ENCODE data around the gene NCF2.
"Not testable (repeated sequence)": the region's sequence is repeated elsewhere in the genome, so short reads cannot be mapped to it uniquely, and the experiment has no call there.

Gene NCF2

GRCh38 chr1:183632114-183632513, 41.9 kb upstream of the NCF2 start:
- no peak overlapping the region for H3K9ac ChIP-seq (ENCODE audit: low read length)
- no peak overlapping the region for H3K27ac ChIP-seq (ENCODE audit: low read depth, low read length)
- no peaks in the 10 kb centered on the region for H3K27me3 ChIP-seq (ENCODE audit: low read length)
- H3K9me3 ChIP-seq (ENCODE audit: insufficient read depth, low read length): no peaks in the 10 kb centered on the region
- H2AFZ ChIP-seq (ENCODE audit: low read depth, low read length, severe bottlenecking): no peak overlapping the region
- H3K4me3 ChIP-seq (ENCODE audit: insufficient read depth, low read length, poor library complexity, severe bottlenecking): no peak overlapping the region
- peaks cover 30% of the 10 kb centered on the region for H3F3A ChIP-seq (ENCODE audit: insufficient read depth)
- H3K9me2 ChIP-seq (replicated peaks; ENCODE audit: insufficient read depth, low read length): no peaks in the 10 kb centered on the region
- H3K79me2 ChIP-seq (ENCODE audit: insufficient read depth, low read length): peaks cover 44% of the 10 kb centered on the region
- H3K4me2 ChIP-seq (ENCODE audit: low read depth, low read length, poor library complexity, severe bottlenecking): peak overlapping the region; percentile 80
- H4K20me1 ChIP-seq (ENCODE audit: low read depth, low read length): peaks cover 30% of the 10 kb centered on the region
- TF ChIP-seq EZH2phosphoT487 (conservative IDR thresholded peaks at IDR 0.05; ENCODE audit: low read length) (no peak), CTCF (IDR thresholded peaks at IDR 0.05; ENCODE audit: insufficient read depth, low read length, poor library complexity, severe bottlenecking) (no peak)
- H3K36me3 ChIP-seq (ENCODE audit: low read length): peaks cover 44% of the 10 kb centered on the region

GRCh38 chr1:183630748-183631147, 40.5 kb upstream of the NCF2 start:
- Histone ChIP-seq H3K36me3 (ENCODE audit: low read length) (peaks cover 49% of the 10 kb centered on the region), H3K27me3 (ENCODE audit: low read length) (no peaks in the 10 kb centered on the region), H3F3A (ENCODE audit: insufficient read depth) (peaks cover 30% of the 10 kb centered on the region), H2AFZ (ENCODE audit: low read depth, low read length, severe bottlenecking) (no peak overlapping the region), H4K20me1 (ENCODE audit: low read depth, low read length) (peaks cover 30% of the 10 kb centered on the region), H3K9ac (ENCODE audit: low read length) (no peak overlapping the region), H3K4me2 (ENCODE audit: low read depth, low read length, poor library complexity, severe bottlenecking) (no peak overlapping the region), H3K9me3 (ENCODE audit: insufficient read depth, low read length) (no peaks in the 10 kb centered on the region), H3K9me2 (replicated peaks; ENCODE audit: insufficient read depth, low read length) (no peaks in the 10 kb centered on the region), H3K79me2 (ENCODE audit: insufficient read depth, low read length) (peaks cover 44% of the 10 kb centered on the region), H3K27ac (ENCODE audit: low read depth, low read length) (no peak overlapping the region), H3K4me3 (ENCODE audit: insufficient read depth, low read length, poor library complexity, severe bottlenecking) (no peak overlapping the region)
- TF ChIP-seq CTCF (IDR thresholded peaks at IDR 0.05; ENCODE audit: insufficient read depth, low read length, poor library complexity, severe bottlenecking) (no peak), EZH2phosphoT487 (conservative IDR thresholded peaks at IDR 0.05; ENCODE audit: low read length) (no peak)

GRCh38 chr1:183628537-183628936, 38.3 kb upstream of the NCF2 start:
- Histone ChIP-seq H3F3A (ENCODE audit: insufficient read depth) (peaks cover 19% of the 10 kb centered on the region), H3K79me2 (ENCODE audit: insufficient read depth, low read length) (peaks cover 25% of the 10 kb centered on the region), H3K9me3 (ENCODE audit: insufficient read depth, low read length) (no peaks in the 10 kb centered on the region), H4K20me1 (ENCODE audit: low read depth, low read length) (peaks cover 30% of the 10 kb centered on the region), H2AFZ (ENCODE audit: low read depth, low read length, severe bottlenecking) (no peak overlapping the region), H3K36me3 (ENCODE audit: low read length) (peaks cover 49% of the 10 kb centered on the region), H3K9ac (ENCODE audit: low read length) (no peak overlapping the region), H3K4me2 (ENCODE audit: low read depth, low read length, poor library complexity, severe bottlenecking) (no peak overlapping the region), H3K27me3 (ENCODE audit: low read length) (no peaks in the 10 kb centered on the region), H3K27ac (ENCODE audit: low read depth, low read length) (no peak overlapping the region), H3K9me2 (replicated peaks; ENCODE audit: insufficient read depth, low read length) (no peaks in the 10 kb centered on the region), H3K4me3 (ENCODE audit: insufficient read depth, low read length, poor library complexity, severe bottlenecking) (no peak overlapping the region)
- TF ChIP-seq CTCF (IDR thresholded peaks at IDR 0.05; ENCODE audit: insufficient read depth, low read length, poor library complexity, severe bottlenecking) (no peak), EZH2phosphoT487 (conservative IDR thresholded peaks at IDR 0.05; ENCODE audit: low read length) (no peak)

- H3F3A ChIP-seq (ENCODE audit: insufficient read depth): peaks cover 12% of the 10 kb centered on the region; the same call in 1 of the 2 replicates
- H3K4me2 ChIP-seq (ENCODE audit: low read depth, low read length, poor library complexity, severe bottlenecking); H2AFZ ChIP-seq (ENCODE audit: low read depth, low read length, severe bottlenecking); H3K27me3 ChIP-seq (ENCODE audit: low read length); H3K9ac ChIP-seq (ENCODE audit: low read length); H3K9me2 ChIP-seq (replicated peaks; ENCODE audit: insufficient read depth, low read length); H3K9me3 ChIP-seq (ENCODE audit: insufficient read depth, low read length); H3K27ac ChIP-seq (ENCODE audit: low read depth, low read length); H3K79me2 ChIP-seq (ENCODE audit: insufficient read depth, low read length); H3K4me3 ChIP-seq (ENCODE audit: insufficient read depth, low read length, poor library complexity, severe bottlenecking): not testable (repeated sequence)
- peaks cover 32% of the 10 kb centered on the region for H3K36me3 ChIP-seq (ENCODE audit: low read length)
- H4K20me1 ChIP-seq (ENCODE audit: low read depth, low read length): peaks cover 10% of the 10 kb centered on the region
These were observed 36.0 kb upstream of the NCF2 start for GRCh38 chr1:183626236-183626635.

Measured in SU-DHL-6 (cell line).